Esophagus squamous epithelium (tissue), 4 donors: ENCODE results near the gene NMU.

Experiments used
- CTCF ChIP-seq, 6 experiments: fragments of 450-650 bp in 4 of 6; fragments of 200-600 bp in 2 of 6; sonication (generic) in 2 of 6; IDR thresholded peaks; one replicate each; pipeline ENCODE4 v1.5.1; 2016 to 2019; ENCODE audit warnings: antibody characterized with exemption in 6 of 6, mild to moderate bottlenecking in 4 of 6, moderate library complexity in 4 of 6
- POLR2A ChIP-seq, 4 donors: fragments of 450-650 bp; IDR thresholded peaks; one replicate each; pipeline ENCODE4 v1.6.1; 2017; ENCODE audit warnings: antibody characterized with exemption in 4 of 4, mild to moderate bottlenecking in 4 of 4, moderate library complexity in 3 of 4

- TF ChIP-seq CTCF (IDR thresholded peaks at IDR 0.05) (no peak), POLR2A (IDR thresholded peaks at IDR 0.05) (no peak)
Measured at GRCh38 chr4:55578341-55579010, 57.6 kb downstream of the NMU start.
